Activated naive CD4-positive, alpha-beta T cell (primary cell): ENCODE data around the gene MYO7B.

Experiments used
- DNase-seq, 4 experiments: peaks; one replicate each; lab custom pipeline; 2025; lab: John Stamatoyannopoulos, UW

The MYO7B gene

DNA sequence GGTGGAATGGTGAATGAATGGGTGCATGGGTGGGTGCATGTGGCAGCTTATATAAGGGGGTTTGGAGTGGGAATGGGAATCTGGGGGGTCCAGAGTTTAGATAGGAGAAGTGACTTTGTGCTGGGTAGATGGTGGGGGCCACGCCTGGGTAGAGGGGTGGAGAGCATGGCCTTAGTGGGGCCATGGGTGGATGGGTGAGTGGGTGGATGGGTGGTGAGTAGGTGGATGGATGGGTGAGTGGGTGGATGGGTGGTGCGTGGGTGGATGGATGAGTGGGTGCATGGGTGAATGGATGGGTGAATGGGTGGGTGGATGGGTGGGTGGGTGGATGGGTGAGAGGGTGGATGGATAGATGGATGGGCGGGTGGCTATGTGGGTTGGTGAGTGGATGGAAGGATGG, 53.9 kb downstream of the MYO7B start:
- no peak for DNase-seq

DNA sequence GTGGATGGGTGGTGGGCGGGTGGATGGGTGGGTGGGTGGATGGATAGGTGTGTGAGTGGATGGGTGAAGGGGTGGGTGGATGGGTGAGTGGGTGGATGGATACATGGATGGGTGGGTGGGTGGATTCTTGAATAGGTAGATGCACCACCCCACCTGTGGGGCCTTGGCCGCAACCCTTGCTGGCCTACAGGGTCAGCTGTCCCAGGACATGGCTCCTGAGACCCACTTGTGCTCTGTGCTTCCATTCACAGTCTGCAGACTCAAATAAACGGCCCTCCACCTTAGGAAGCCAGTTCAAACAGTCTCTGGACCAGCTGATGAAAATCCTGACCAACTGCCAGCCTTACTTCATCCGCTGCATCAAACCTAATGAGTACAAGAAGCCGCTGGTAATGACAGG, 54.4 kb downstream of the MYO7B start:
- no peak for DNase-seq

DNA sequence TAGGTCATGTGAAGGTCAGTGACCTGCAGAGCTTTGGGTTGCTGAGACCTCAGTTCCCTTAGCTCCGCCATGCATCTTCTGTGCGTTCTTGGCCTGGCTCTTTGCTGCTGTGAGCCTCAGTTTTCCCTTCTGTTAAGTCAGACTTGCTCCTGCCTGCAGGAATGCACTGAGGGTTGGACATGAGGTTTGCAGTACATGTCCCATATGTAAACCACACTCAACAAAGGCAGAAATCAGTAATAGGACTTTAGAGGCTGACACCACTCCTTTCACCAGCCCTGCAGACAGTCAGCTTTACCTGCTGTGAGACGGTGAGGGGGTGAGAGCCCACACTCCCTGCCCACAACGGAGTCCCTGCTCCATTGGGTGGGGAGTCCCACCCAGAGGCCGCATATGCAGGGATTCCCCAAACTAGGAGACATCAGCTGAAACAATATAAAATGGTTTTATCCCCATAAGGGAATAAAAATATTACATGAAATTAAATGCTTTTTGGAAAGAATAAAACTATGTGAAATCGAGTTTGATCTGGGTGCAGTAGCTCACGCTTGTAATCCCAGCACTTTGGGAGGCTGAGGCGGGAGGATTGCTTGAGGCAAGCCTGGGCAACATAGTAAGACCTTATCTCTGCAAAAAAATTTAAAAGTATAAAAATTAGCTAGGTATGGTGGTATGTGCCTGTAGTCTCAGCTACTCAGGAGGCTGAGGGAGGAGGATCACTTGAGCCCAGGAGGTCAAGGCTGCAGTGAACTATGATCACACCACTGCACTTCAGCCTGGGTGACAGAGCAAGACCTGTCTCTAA, 55.1 kb downstream of the MYO7B start:
- no peak for DNase-seq

GRCh38 chr2:127591221-127591923, 55.9 kb downstream of the MYO7B start:
- peak in 3 of 4 experiments; percentile 34 to 70 (median 46) for DNase-seq

DNA sequence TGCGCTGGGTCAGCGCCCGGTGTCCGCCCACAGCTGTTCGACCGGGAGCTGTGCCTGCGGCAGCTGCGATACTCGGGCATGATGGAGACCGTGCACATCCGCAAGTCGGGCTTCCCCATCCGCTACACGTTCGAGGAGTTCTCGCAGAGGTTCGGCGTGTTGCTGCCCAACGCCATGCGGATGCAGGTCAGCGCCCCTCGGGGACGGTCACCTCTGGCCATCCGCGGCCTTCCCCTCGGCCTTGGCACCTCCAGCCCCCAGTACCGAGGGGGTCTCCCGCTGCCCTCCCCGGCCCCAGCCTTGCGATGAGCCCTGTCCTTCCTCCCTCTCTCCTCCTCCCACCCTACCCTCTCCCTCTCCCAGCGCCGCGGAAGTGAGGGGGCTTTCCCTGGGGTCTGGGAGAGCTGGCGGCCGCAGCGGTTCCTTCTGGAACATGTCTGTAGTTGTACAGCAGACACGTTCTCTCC, 57.3 kb downstream of the MYO7B start:
- DNase-seq = no peak

GRCh38 chr2:127593228-127594115, 58.0 kb downstream of the MYO7B start:
- DNase-seq = no peak

GRCh38 chr2:127594116-127594591, 58.7 kb downstream of the MYO7B start:
- no peak for DNase-seq

DNA sequence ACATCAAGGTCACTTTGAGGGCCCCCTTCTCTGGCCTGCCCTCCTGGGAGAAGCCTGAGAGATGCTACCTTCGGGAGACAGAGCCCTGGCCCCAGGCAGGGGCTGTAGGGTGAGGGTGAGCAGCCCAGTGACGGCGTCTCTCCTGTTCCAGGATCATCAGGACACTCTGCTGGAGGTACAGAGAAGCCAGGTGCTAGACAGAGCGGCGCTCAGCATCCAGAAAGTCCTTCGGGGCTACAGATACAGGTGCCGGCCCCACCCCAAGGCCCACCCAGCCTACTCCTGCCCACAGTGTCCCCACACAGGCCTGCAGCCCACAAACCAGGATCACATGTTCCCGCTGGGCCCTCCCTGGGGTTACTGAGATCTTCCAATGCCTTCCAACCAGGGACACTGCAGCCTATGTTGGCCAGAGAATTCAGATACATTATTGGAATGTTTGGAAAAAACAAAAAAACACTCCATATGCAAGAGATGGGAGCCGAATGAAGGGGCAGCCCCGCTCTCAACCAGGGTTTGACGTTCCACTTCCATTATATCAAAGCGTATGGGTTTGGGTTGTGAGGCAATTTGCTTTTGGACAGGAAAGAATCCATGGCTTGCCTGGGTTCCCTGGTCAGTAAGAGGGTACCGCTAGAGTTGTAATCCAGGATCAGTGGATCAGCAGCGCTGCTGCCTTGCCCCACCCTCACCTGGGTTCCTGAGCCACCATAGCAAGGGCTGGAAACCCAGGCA, 61.0 kb downstream of the MYO7B start:
- no peak for DNase-seq

DNA sequence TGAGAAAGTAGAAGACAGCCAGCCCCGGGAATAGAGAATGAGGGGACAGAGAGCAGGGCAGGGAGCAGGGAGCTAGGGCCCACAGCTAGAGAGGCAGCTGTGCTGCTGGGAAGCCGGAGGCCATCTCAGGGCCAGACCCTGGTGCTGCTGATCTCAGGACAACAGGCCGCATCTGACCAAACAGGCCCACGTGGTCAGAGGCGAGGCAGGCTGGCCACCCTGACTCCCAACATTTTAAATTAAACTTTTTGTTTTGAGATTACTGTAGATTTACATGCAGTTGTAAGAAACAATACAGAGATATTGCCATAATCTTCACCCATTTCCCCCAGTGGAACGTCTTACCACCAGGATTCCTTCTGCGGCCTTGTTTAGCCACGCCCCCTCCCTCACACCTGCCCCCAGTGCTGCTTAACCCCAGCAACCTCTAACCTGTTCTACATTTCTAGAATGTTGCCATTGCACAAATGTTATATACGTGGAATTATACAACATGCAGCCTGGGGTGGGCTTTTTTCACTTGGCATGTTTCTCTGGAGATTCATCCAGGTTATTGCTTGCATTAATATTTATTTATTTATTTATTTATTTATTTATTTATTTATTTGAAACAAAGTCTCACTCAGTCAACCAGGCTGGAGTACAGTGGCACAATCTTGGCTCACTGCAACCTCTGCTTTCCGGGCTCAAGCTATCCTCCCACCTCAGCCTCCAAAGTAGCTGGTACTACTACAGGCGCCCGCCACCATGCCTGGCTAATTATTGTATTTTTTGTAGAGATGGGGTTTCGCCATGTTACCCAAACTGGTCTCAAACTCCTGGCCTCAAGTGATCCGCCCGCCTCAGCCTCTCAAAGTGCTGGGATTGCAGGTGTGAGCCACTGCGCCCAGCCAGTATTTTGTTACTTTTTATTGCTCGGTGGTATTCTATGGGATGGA, 61.8 kb downstream of the MYO7B start:
- DNase-seq = no peak

DNA sequence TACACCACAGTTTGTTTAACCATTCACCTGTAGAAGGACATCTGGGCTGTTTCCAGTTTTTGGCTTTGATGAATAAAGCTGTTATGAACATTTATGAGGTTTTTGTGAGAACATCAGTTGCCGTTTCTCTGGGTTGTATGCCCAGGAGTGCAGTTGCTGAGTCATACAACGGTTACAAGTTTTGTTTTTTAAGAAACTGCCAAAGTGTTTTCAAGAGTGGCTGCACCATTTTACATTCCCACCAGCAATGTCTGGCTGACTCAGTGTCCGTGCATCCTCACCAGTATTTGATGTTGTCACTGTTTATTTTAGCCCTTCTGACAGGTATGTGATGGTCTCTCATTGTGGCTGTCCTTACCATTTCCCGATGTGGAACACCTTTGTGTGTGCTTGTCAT, 62.5 kb downstream of the MYO7B start:
- DNase-seq = no peak

DNA sequence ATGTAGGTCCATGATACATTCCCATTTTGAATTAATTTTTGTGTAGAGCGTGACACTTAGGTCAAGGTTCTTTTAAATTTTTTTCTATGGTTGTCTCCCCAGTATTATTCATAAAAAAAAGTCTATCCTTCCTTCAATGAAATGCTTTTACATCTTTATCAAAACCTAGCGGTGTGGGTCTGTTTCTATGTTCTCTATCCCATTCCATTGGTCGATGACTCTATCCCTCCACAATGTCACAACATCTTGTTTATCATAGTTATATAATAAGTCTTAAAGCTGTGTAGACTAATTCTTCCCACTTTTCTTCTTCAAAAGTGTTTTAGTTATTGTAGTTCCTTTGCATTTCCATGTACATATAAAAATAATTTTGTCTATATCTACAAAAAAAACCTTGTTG, 63.2 kb downstream of the MYO7B start:
- DNase-seq = no peak

DNA sequence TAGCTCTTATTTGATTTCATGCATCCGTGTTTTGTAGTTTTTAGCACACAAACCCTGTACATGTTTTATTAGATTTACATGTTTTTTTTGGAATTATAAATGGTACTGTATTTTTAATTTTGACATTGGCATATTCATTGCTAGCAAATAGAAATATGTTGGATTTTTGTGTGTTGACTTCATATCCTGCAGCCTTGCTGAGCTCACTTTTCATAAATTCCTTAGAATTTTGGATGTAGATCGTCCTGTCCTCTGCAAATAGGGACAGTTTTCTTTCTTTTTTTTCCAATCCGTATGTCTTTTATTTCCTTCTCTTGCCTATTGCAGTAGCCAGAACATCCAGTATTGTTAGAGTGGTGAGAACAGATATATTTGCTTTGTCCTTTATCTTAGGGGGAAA, 63.7 kb downstream of the MYO7B start:
- DNase-seq = no peak

DNA sequence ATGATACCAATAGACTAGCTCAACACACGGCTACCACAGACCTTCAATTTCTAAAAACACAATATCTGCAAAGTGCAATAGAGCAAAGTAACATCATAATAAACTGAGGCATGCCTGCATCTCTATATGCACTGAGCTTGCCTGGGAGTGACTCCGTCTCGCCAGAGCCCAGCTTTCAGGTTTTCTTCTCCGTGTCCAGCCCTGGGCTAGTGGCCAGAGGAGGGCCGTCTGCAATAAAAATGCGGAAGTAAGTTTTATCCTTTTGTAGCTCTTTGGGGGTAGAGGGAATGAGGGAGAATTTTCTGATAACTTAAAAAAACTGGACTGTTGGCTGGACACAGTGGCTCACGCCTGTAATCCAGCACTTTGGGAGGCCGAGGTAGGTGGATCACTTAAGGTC, 69.5 kb downstream of the MYO7B start:
- no peak for DNase-seq

DNA sequence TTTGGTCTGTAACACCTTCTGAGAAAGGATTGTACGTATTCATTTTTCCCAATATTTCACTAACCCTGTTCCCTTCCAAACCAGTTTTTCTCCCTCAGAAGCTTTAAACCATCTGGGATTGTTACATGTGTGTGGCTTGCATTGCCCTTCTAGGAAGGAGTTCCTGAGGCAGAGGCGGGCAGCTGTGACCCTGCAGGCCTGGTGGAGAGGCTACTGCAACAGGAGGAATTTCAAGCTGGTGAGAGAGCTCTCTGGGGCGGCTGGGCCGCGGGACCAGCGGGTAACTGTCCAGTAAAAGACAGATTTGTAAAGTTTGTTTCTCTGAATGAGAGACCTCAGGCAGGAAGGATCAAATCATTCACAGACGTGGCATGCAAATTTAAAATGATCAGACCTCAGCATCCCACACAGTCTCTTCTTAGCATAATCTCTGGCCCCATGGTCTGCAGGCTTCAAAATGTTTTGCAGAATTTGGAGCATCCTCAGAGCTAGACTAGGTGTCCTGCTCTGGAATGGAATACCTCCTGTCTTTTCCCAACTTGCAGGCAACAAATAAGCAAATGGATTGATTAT, 70.3 kb downstream of the MYO7B start:
- no peak for DNase-seq

GRCh38 chr2:127606625-127607398, 71.3 kb downstream of the MYO7B start:
- DNase-seq = no peak

GRCh38 chr2:127607399-127607908, 72.0 kb downstream of the MYO7B start:
- no peak for DNase-seq

- no peak for DNase-seq
Measured at GRCh38 chr2:127608061-127609030, 72.9 kb downstream of the MYO7B start.
